ENCODE results near the gene ASNS.

ASNS gene

GRCh38 chr7:97835296-97836138 is 36.7 kb downstream of the ASNS start:
- DNase-seq, result peak; percentile 60 to 69

- DNase-seq, result no peak
Measured at GRCh38 chr7:97819161-97819560, 53.0 kb downstream of the ASNS start.

GRCh38 chr7:97818066-97818663 is 54.0 kb downstream of the ASNS start:
- DNase-seq, result no peak

Measured in activated T-cell treated with anti-CD3 and anti-CD28 coated beads, Interleukin-2, amount 50 U/mL, for 48 hours (primary cell).